K562 treated with DMSO at 1 percent for 48 hours (cell line): ENCODE measurements around the gene F2. TPM values are rescaled to one million over a fixed set of nuclear protein-coding genes. Genes with fewer than 3 reads are reported as not detected.

Source experiments
- total RNA-seq: library from RNA; unstranded; fragments of 300-600 nt; gene quantifications from 2 replicates; pipeline ENCODE4 v1.2.3, GENCODE V29; 2022; ENCODE audit warnings: low replicate concordance; ENCODE audit errors: extremely low read depth

F2 gene
- total RNA-seq, result not detected in 2 replicates

GRCh38 chr11:46719048-46719542 lies at the start of gene F2:
Gene F2, plus strand, starts transcription at chr11:46719213. Its CDS starts 23 bp downstream, at chr11:46719236.

GRCh38 chr11:46700241-46701077 lies 18.6 kb upstream of the F2 start, which contains the start of the genes ARHGAP1 and ZNF408:
Gene ARHGAP1, minus strand, starts transcription at chr11:46700619. Its CDS starts 4,512 bp downstream, at chr11:46696107.
Gene ZNF408, plus strand, starts transcription at chr11:46701031. Its CDS starts 17 bp downstream, at chr11:46701048.

Other genes starting within 250 kb of the F2 start
- gene AMBRA1, start 125.2 kb upstream of the F2 start, total RNA-seq, result not detected in 2 replicates
- gene HARBI1, start 102.0 kb upstream of the F2 start, total RNA-seq, result not detected in 2 replicates
- not detected in 2 replicates for gene ATG13, start 101.7 kb upstream of the F2 start, total RNA-seq
- gene ARHGAP1, start 18.6 kb upstream of the F2 start, total RNA-seq, result not detected in 2 replicates
- gene ZNF408, start 18.2 kb upstream of the F2 start, total RNA-seq, result not detected in 2 replicates
- 109 TPM in 1 of 2 replicates, not detected in the other for gene CKAP5, start 127.1 kb downstream of the F2 start, total RNA-seq
- gene LRP4, start 199.3 kb downstream of the F2 start, total RNA-seq, result not detected in 2 replicates
- not detected in 2 replicates for gene CSTPP1, start 217.5 kb downstream of the F2 start, total RNA-seq